Lower leg skin (tissue), 3 donors: ENCODE results near the gene ZFAND3.
"Not testable (repeated sequence)": the region's sequence is repeated elsewhere in the genome, so short reads cannot be mapped to it uniquely, and the experiment has no call there.

Experiments used
- POLR2A ChIP-seq, 2 donors: fragments of 450-650 bp; IDR thresholded peaks; one replicate each; pipeline ENCODE4 v1.6.1; 2016 to 2017; ENCODE audit warnings: antibody characterized with exemption in 2 of 2, mild to moderate bottlenecking in 1 of 2, moderate library complexity in 1 of 2
- TF ChIP-seq, protein P1 (sequence below), 3 donors: fragments of 450-650 bp; IDR thresholded peaks; one replicate each; pipeline ENCODE4 v1.5.1; 2016; ENCODE audit warnings: antibody characterized with exemption in 3 of 3, mild to moderate bottlenecking in 3 of 3, moderate library complexity in 2 of 3

DNA sequence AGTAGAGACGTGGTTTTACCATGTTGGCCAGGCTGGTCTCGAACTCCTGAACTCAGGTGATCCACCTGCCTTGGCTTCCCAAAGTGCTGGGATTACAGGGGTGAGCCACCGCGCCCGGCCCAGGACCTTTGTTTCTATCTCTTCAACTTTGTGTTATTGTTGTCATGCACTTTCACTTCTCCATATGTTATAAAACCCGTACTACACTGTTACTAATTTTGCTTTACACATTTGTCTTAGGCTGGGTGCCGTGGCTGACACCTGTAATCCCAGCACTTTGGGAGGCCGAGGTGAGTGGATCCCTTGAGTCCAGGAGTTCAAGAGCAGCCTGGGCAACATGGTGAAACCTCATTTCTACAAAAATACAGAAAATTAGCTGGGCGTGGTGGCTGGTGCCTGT, 74.2 kb downstream of the ZFAND3 start:
- TF ChIP-seq, protein P1, sequence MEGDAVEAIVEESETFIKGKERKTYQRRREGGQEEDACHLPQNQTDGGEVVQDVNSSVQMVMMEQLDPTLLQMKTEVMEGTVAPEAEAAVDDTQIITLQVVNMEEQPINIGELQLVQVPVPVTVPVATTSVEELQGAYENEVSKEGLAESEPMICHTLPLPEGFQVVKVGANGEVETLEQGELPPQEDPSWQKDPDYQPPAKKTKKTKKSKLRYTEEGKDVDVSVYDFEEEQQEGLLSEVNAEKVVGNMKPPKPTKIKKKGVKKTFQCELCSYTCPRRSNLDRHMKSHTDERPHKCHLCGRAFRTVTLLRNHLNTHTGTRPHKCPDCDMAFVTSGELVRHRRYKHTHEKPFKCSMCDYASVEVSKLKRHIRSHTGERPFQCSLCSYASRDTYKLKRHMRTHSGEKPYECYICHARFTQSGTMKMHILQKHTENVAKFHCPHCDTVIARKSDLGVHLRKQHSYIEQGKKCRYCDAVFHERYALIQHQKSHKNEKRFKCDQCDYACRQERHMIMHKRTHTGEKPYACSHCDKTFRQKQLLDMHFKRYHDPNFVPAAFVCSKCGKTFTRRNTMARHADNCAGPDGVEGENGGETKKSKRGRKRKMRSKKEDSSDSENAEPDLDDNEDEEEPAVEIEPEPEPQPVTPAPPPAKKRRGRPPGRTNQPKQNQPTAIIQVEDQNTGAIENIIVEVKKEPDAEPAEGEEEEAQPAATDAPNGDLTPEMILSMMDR (IDR thresholded peaks at IDR 0.05): not testable (repeated sequence)
- TF ChIP-seq POLR2A (IDR thresholded peaks at IDR 0.05): not testable (repeated sequence)
